Endothelial cell of umbilical vein (primary cell): ENCODE measurements around the gene BMX. TPM values are rescaled to one million over a fixed set of nuclear protein-coding genes. Genes with fewer than 3 reads are reported as not detected.

Experiments
- BruUV-seq: library from RNA; stranded (reverse); fragments of 400-500 nt; replicated peaks from 2 replicates; lab custom pipeline; 2021; lab: Mats Ljungman, UMichigan
- CTCF ChIA-PET: fragments of 300-600, 350-600 bp; sonication (Branson Sonifier 250); formaldehyde crosslinking; loops from one replicate; lab custom pipeline; 2021; ENCODE audit warnings: antibody characterized with exemption, inconsistent platforms; lab: Charles Lee
- POLR2A ChIA-PET: fragments of 300-600, 350-600 bp; sonication (Branson Sonifier 250); formaldehyde crosslinking; loops from one replicate; lab custom pipeline; 2021; ENCODE audit warnings: antibody characterized with exemption, inconsistent platforms; lab: Charles Lee
- DNase-seq: peaks from one replicate; pipeline ENCODE4 v3.0.0-alpha.2; 2011; ENCODE audit warnings: low read depth, low spot score
- FAIRE-seq: peaks from 2 replicates; lab custom pipeline; 2011; peaks lifted over from hg19 to GRCh38; lab: Jason Lieb, UNC
- H2AFZ ChIP-seq: 2 replicates; pipeline ENCODE4 v1.6.0; 2012; ENCODE audit warnings: low read depth, low read length, control low read depth, inconsistent platforms
- H3K27ac ChIP-seq: 2 replicates; pipeline ENCODE4 v1.5.1; 2011; ENCODE audit warnings: low read depth, mild to moderate bottlenecking, control low read depth, low read length, moderate library complexity; ENCODE audit not compliant: insufficient read depth
- H3K27me3 ChIP-seq, 2 experiments: 2 replicates each; pipeline versions ENCODE4 v1.6.0 to v1.6.1; 2011; ENCODE audit warnings: low read length in 2 of 2, mixed read lengths in 1 of 2; ENCODE audit not compliant: control insufficient read depth in 2 of 2, insufficient read depth in 2 of 2
- H3K36me3 ChIP-seq, 2 experiments: 2 replicates in 1 of 2; 3 replicates in 1 of 2; pipeline ENCODE4 v1.5.1; 2011; ENCODE audit warnings: low read length in 2 of 2, mild to moderate bottlenecking in 1 of 2, moderate library complexity in 1 of 2; ENCODE audit not compliant: control insufficient read depth in 2 of 2, insufficient read depth in 2 of 2; ENCODE audit errors: extremely low read depth in 1 of 2
- H3K4me1 ChIP-seq: 3 replicates; pipeline ENCODE4 v1.5.1; 2011; ENCODE audit warnings: mild to moderate bottlenecking, low read length; ENCODE audit not compliant: control insufficient read depth, insufficient read depth; ENCODE audit errors: extremely low read depth
- H3K4me2 ChIP-seq: 2 replicates; pipeline ENCODE4 v1.6.1; 2011; ENCODE audit warnings: low read length, control low read depth, mixed read lengths; ENCODE audit not compliant: insufficient read depth
- H3K4me3 ChIP-seq, 3 experiments: fragments of 200-600 bp in 1 of 3; sonication (generic), shearing (Covaris generic) in 1 of 3; replicated peaks in 1 of 3; 2 replicates each; pipeline ENCODE4 v1.5.1; 2011 to 2016; ENCODE audit warnings: control low read depth in 3 of 3, low read length in 3 of 3, mild to moderate bottlenecking in 2 of 3, inconsistent platforms in 1 of 3, low read depth in 1 of 3, moderate library complexity in 1 of 3; ENCODE audit not compliant: insufficient read depth in 1 of 3
- H3K79me2 ChIP-seq: 2 replicates; pipeline ENCODE4 v1.6.0; 2012; ENCODE audit warnings: low read length, inconsistent platforms; ENCODE audit not compliant: control insufficient read depth, insufficient read depth
- H3K9ac ChIP-seq: replicated peaks from 2 replicates; pipeline ENCODE3; 2011; ENCODE audit warnings: low read length, control low read depth; ENCODE audit not compliant: insufficient read depth; ENCODE audit errors: extremely low read depth
- H3K9me1 ChIP-seq: replicated peaks from 3 replicates; pipeline ENCODE4 v1.6.0; 2011; ENCODE audit warnings: mild to moderate bottlenecking, low read length; ENCODE audit not compliant: control insufficient read depth, insufficient read depth; ENCODE audit errors: extremely low read depth
- H3K9me3 ChIP-seq: replicated peaks from 2 replicates; pipeline ENCODE4 v1.5.1; 2012; ENCODE audit warnings: low read length, inconsistent platforms; ENCODE audit not compliant: control insufficient read depth, insufficient read depth
- H4K20me1 ChIP-seq: replicated peaks from 2 replicates; pipeline ENCODE3; 2011; ENCODE audit warnings: mild to moderate bottlenecking, low read length; ENCODE audit not compliant: control insufficient read depth, insufficient read depth; ENCODE audit errors: extremely low read depth
- EZH2 ChIP-seq: IDR thresholded peaks from 2 replicates; pipeline ENCODE4 v1.6.1; 2012; ENCODE audit warnings: borderline replicate concordance, low read depth, mild to moderate bottlenecking, moderate library complexity, low read length, inconsistent platforms; ENCODE audit not compliant: severe bottlenecking
- FOS ChIP-seq: IDR thresholded peaks from 2 replicates; pipeline ENCODE4 v1.6.1; 2011; ENCODE audit warnings: mild to moderate bottlenecking, low read length, moderate library complexity, borderline replicate concordance; ENCODE audit not compliant: insufficient read depth
- GATA2 ChIP-seq: IDR thresholded peaks from 2 replicates; pipeline ENCODE4 v1.7.0; 2011; ENCODE audit warnings: low read depth, mild to moderate bottlenecking, moderate library complexity, mixed read lengths, low read length; ENCODE audit not compliant: insufficient read length, insufficient read depth
- JUN ChIP-seq: IDR thresholded peaks from 2 replicates; pipeline ENCODE4 v1.6.1; 2011; ENCODE audit warnings: borderline replicate concordance, low read depth; ENCODE audit not compliant: insufficient read length, insufficient read depth
- MYC ChIP-seq: IDR thresholded peaks from one replicate; pipeline ENCODE4 v1.6.1; 2011; ENCODE audit warnings: mild to moderate bottlenecking, low read depth, low read length
- POLR2A ChIP-seq: IDR thresholded peaks from 2 replicates; pipeline ENCODE4 v1.6.1; 2012; ENCODE audit warnings: low read depth, mild to moderate bottlenecking, control low read depth, low read length
- POLR2AphosphoS5 ChIP-seq: IDR thresholded peaks from 2 replicates; pipeline ENCODE4 v1.6.1; 2012; ENCODE audit warnings: low read depth, mild to moderate bottlenecking, control low read depth, low read length, moderate library complexity; ENCODE audit not compliant: insufficient read depth
- dilution Hi-C: fragments of 300-500 bp; cut with MboI; formaldehyde crosslinking; loops from one replicate; pipeline ENCODE4 v1.15.0; 2019; ENCODE audit warnings: low sequenced_read_pairs; ENCODE audit not compliant: extremely low pct_ligation_motif_present
- intact Hi-C: fragments of 100-400 bp; cut with micrococcal nuclease; formaldehyde crosslinking; loops from one replicate; pipeline ENCODE4 v1.10.0; 2022
- polyA plus RNA-seq, 4 experiments: library from polyadenylated mRNA; depleted of rRNA in 3 of 4; stranded (reverse) in 3 of 4; unstranded in 1 of 4; fragments of >200 nt; gene quantifications; 2 replicates each; pipeline versions ENCODE4 v1.2.1 to v1.2.3, GENCODE V29; 2011 to 2012; ENCODE audit warnings: missing spikeins in 1 of 4
- total RNA-seq: library from RNA; stranded (reverse); gene quantifications from 2 replicates; pipeline ENCODE4 v1.2.3, GENCODE V29; 2021
- TF ChIP-seq, protein P1 (sequence below), 2 donors: IDR thresholded peaks; 1 replicate in 1 of 2; 2 replicates in 1 of 2; pipeline ENCODE4 v1.5.1; 2011; ENCODE audit warnings: low read length in 2 of 2, mild to moderate bottlenecking in 2 of 2, moderate library complexity in 2 of 2, control low read depth in 1 of 2, inconsistent platforms in 1 of 2, low read depth in 1 of 2; ENCODE audit not compliant: insufficient read depth in 1 of 2; ENCODE audit errors: extremely low read depth in 1 of 2
- TF ChIP-seq, protein P2 (sequence below): IDR thresholded peaks from 2 replicates; pipeline ENCODE4 v1.6.1; 2011; ENCODE audit not compliant: insufficient read depth, insufficient read length

The BMX gene
- total and polyA plus RNA-seq, 2 donors (not counting 3 experiments of a cell fraction or from before 2014, with no cell fraction given) = 49.8 to 105 TPM

DNA sequence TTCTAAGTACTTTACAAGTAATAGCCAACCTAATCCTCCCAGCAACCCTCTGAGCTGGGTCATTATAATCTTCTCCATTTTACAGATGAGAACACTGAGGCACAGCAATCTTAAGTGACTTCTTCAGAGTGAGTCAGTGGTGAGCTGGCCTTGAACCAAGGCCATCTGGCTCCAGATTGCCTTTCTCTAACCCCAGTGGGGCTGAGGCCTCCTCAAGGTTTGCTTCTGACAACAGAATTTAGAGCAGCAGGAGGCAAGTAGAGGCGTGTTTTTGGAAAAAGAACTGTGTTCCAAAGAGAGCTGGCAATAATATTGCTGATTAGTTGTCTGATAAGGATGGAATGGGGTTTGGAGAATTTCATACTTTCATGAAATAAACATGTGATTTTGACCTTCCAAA, 48.7 kb upstream of the BMX start:
- Histone ChIP-seq H3K4me2 (no peak overlapping the region), H2AFZ (no peak overlapping the region), H3K27ac (no peak overlapping the region), H3K9me1 (no peaks in the 10 kb centered on the region), H3K79me2 (no peaks in the 10 kb centered on the region), H3K36me3 (peaks cover 6 to 14% of the 10 kb centered on the region in 2 experiments), H3K9ac (no peak overlapping the region), H3K4me1 (peaks cover 3% of the 10 kb centered on the region), H3K27me3 (no peaks in the 10 kb centered on the region), H4K20me1 (no peaks in the 10 kb centered on the region), H3K4me3 (no peak overlapping the region), H3K9me3 (no peaks in the 10 kb centered on the region)
- dilution Hi-C loops (no loop called here), intact Hi-C loops (no loop called here)
- CTCF ChIA-PET = no interaction called here
- BruUV-seq = no TSS peak
- TF ChIP-seq JUN (no peak), GATA2 (no peak), EZH2 (no peak), POLR2AphosphoS5 (no peak), MYC (no peak), POLR2A (no peak), FOS (no peak)
- TF ChIP-seq, protein P1, sequence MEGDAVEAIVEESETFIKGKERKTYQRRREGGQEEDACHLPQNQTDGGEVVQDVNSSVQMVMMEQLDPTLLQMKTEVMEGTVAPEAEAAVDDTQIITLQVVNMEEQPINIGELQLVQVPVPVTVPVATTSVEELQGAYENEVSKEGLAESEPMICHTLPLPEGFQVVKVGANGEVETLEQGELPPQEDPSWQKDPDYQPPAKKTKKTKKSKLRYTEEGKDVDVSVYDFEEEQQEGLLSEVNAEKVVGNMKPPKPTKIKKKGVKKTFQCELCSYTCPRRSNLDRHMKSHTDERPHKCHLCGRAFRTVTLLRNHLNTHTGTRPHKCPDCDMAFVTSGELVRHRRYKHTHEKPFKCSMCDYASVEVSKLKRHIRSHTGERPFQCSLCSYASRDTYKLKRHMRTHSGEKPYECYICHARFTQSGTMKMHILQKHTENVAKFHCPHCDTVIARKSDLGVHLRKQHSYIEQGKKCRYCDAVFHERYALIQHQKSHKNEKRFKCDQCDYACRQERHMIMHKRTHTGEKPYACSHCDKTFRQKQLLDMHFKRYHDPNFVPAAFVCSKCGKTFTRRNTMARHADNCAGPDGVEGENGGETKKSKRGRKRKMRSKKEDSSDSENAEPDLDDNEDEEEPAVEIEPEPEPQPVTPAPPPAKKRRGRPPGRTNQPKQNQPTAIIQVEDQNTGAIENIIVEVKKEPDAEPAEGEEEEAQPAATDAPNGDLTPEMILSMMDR (IDR thresholded peaks at IDR 0.05; ENCODE audit: extremely low read depth in 1 of 2, insufficient read depth in 1 of 2, low read depth in 1 of 2, low read length in 2 of 2) = no peak
- TF ChIP-seq, protein P2, sequence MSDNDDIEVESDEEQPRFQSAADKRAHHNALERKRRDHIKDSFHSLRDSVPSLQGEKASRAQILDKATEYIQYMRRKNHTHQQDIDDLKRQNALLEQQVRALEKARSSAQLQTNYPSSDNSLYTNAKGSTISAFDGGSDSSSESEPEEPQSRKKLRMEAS = no peak
- FAIRE-seq (peak; percentile 87), DNase-seq (no peak)
- POLR2A ChIA-PET = no interaction called here
